COLO668 (cell line): ENCODE measurements around the gene C16orf96.

Source experiments
- DNase-seq: peaks from one replicate; lab custom pipeline; 2025; ENCODE audit not compliant: unreplicated experiment; lab: John Stamatoyannopoulos, UW

Gene C16orf96

DNA sequence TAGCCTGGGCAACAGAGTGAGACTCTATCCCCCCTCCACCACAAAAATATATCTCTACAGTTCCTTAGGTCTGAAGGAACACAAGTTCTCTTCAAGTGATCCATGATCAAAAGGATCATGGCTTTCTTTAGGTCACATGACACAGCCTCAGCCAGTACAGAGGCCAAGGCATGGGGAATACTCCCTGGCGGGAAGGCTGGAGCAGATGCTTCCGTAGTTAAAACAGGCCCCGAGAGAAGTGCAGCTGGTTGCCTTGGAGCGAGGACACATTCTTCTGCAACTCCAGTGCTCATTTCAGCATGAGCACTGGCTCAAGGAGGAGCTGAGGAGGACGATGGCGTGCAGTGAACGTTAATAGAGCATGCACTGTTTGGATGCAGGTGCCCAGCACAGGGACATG, 31.1 kb upstream of the C16orf96 start:
- no peak for DNase-seq

- no peak for DNase-seq
Observed at GRCh38 chr16:4525634-4526277, 30.4 kb upstream of the C16orf96 start.

- DNase-seq = no peak
Observed at GRCh38 chr16:4529085-4530060, 26.8 kb upstream of the C16orf96 start.

GRCh38 chr16:4531811-4532210, 24.3 kb upstream of the C16orf96 start:
- no peak for DNase-seq

DNA sequence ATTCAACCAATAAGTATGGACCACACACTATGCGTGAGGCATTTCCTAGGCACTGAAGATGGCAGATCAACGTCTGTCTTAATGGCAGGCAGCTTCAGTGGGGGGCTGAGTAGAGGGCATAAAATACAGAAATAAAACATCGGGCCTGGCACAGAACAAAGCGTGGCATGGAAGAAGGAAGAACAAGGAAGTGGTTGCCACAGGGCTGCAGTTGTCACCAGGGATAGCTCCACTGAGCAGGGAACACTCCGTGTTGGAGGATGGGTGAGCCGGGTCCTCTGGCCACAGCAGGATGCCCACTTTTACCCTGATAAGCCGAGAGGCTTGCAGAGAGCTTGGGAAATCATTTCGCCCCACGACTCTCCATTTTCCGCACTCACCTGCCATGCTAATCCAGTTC, 23.9 kb upstream of the C16orf96 start:
- DNase-seq = no peak

- no peak for DNase-seq
Observed at GRCh38 chr16:4533490-4533889, 22.6 kb upstream of the C16orf96 start.

DNA sequence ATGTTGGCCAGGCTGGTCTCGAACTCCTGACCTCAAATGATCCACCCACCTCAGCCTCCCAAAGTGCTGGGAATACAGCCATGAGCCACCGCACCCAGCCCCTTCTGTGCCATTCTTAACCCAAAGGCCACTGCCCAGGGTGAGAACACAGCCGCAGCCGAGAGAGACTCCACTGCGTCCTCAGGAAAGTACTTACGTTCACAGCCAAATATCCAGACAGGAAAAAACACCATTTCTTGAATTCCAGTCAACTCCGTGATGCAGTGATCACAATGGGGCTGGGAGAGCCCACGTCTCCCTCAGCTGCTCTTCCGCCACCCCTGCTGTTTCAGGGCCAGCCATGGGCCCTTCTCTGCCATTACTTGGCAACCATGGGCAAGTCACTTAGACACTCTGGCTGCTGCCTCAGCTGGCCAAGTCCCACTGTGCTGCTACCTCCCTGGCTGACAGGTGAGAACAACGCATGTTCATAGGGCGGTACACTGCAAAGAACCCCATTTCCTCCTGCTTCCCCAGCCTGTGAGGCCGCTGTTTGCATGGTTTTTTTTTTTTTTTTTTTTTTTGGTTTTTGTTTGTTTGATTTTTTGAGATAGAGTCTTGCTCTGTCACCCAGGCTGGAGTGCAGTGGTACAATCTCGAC, 21.9 kb upstream of the C16orf96 start:
- no peak for DNase-seq

- DNase-seq = no peak
Observed at GRCh38 chr16:4535627-4536108, 20.5 kb upstream of the C16orf96 start.

- DNase-seq = no peak
Observed at GRCh38 chr16:4536391-4537106, 19.6 kb upstream of the C16orf96 start.

DNA sequence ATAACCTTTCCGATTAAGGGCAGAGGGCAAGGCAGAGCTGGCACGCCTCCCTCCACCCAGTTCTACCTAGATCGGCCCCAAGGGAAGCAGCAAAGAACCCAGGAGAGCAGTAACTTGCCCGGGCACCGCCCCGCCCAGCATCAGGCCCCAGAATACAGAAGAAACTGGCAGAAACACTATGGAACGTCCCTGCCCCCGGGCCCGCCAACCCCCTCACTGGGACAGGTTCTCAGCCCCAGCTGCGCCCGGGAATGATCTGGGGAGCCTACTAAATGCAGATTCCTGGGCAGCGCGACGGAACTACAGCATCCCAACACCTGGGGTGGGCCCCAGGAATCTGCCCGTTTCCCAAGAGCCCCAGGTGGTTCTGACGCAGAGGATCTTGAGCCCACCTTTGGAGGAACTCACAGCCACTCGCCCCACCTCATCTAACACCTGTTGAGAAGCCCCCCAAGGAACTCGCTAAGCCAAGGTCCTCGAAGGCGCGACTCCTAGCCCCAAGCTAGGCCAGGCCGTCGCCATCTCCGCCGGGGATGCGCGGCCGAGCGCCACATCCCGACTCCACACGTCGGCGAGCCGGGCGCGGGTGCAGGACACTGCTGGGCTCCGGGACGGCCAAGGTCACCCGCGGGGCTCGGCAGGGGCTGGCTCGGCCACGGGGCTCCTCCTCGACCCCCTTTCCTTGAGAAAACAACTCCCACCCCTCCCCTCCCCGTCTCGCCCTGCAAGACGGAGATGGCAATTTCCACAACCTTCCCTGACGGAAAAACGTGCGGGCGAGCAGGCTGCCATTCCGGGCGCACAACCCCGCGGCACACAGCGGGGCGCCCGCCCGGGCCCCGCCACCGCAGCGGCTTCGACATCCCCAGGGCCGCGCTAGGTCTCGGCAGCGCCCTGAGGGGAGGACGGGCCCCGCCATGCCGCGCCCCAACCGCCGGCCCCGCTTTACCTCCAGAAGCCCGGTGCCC, 18.5 kb upstream of the C16orf96 start:
- peak; percentile 58 for DNase-seq

DNA sequence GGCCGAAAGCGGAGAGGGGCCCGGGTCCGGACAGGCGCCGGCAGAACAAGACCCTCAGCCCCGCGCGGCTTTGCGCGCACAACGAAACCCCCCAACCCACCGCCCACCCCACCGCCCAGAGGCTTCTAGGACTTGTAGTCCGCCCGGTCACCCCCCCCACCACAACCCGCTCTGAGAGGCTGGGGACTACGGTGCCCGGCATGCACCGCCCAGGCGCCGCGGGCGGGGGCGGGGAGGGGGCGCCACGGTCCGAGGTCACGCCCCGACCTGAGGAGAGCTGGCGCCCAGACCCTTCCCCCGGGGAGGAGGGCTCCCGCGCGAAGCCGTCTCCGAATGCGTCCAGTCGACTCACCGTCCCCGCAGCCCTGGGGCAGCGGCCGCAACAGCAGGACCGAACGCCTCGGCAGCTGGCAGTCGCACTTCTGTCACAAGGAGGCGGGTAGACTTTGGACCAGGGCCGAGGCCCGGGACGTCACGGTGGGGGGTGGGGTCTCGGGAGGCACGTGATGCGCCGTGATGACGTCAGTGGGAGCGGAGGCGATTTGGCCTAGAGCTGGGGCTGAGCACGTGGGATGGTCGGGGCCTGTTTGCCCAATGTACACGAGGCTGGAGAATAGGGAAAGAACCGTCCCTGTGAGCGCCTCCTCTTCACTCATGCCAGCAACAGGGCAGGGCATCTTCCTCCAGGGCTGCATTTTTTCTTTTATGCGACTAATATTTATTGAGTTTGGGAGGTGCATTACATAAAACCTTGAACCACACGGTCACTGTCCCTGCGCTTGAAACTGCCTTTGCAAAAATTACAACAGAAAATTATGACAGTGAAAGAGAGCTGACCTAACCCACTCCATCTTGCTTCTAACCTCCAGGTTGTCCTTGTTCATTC, 17.5 kb upstream of the C16orf96 start, which contains the start of gene CDIP1:
Gene CDIP1, minus strand, starts transcription at position 424 of the 886 bp plus-strand sequence. CDS start 24,643 bp downstream, outside the sequence.
- peak; percentile 97 for DNase-seq

- no peak for DNase-seq
Observed at GRCh38 chr16:4539716-4540284, 16.3 kb upstream of the C16orf96 start.

GRCh38 chr16:4544473-4544872, 11.7 kb upstream of the C16orf96 start:
- peak; percentile 65 for DNase-seq

GRCh38 chr16:4548124-4548523, 8.0 kb upstream of the C16orf96 start:
- DNase-seq = no peak

- DNase-seq = no peak
Observed at GRCh38 chr16:4550591-4550990, 5.5 kb upstream of the C16orf96 start.

DNA sequence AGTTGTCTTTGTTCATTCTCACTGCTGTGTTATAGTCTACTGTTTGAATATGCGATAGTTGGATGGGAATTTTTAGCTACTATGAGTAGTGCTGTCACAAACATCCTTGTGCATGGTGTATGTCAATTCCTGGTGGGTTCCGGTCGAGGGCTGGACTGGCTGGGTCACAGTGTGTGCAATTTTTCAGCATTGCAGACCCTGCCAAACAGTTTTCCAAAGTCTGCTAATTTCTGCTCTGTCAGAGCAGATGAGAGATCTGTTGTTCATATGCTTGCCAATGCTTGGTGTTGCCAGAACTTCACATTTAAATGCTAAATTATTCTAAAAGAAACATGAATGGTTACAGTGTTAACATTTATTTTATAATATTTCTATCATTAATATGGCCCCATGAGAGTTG, 3.6 kb upstream of the C16orf96 start:
- no peak for DNase-seq

GRCh38 chr16:4556580-4556979, 440 bp downstream of the C16orf96 start:
- DNase-seq = no peak

- no peak for DNase-seq
Observed at GRCh38 chr16:4557973-4558372, 1.8 kb downstream of the C16orf96 start.
